Activated T-helper 17 cell treated with anti-CD3 and anti-CD28 coated beads, Interleukin-2, amount 50 U/mL, for 72 hours (primary cell): Measurements from ENCODE around the gene MAP7D3. TPM values are rescaled to one million over a fixed set of nuclear protein-coding genes. Genes with fewer than 3 reads are reported as not detected.
"Not testable (repeated sequence)": the region's sequence is repeated elsewhere in the genome, so short reads cannot be mapped to it uniquely, and the experiment has no call there.

ENCODE experiments used
- ATAC-seq: fragments of 150-1000 bp; cut with Tn5 transposase; replicated peaks from 2 replicates; pipeline ENCODE4 v1.10.0; 2021; ENCODE audit warnings: mild to moderate bottlenecking, moderate library complexity
- H3K27ac Mint-ChIP-seq: one replicate; pipeline ENCODE4 v1.8.0; 2022; ENCODE audit warnings: mixed read lengths
- H3K27me3 Mint-ChIP-seq: one replicate; pipeline ENCODE4 v1.8.0; 2022; ENCODE audit warnings: mixed read lengths
- H3K36me3 Mint-ChIP-seq: one replicate; pipeline ENCODE4 v1.8.0; 2022; ENCODE audit warnings: low read depth, mild to moderate bottlenecking, mixed read lengths
- H3K4me1 Mint-ChIP-seq: one replicate; pipeline ENCODE4 v1.8.0; 2022; ENCODE audit warnings: mixed read lengths
- H3K4me3 Mint-ChIP-seq: one replicate; pipeline ENCODE4 v1.8.0; 2022; ENCODE audit warnings: mild to moderate bottlenecking, mixed read lengths
- H3K9me3 Mint-ChIP-seq: one replicate; pipeline ENCODE4 v1.8.0; 2022; ENCODE audit warnings: mixed read lengths
- total RNA-seq, 2 donors: library from RNA; stranded (reverse); gene quantifications; one replicate each; pipeline ENCODE4 v1.2.3, GENCODE V29; 2022

The MAP7D3 gene, protein sequence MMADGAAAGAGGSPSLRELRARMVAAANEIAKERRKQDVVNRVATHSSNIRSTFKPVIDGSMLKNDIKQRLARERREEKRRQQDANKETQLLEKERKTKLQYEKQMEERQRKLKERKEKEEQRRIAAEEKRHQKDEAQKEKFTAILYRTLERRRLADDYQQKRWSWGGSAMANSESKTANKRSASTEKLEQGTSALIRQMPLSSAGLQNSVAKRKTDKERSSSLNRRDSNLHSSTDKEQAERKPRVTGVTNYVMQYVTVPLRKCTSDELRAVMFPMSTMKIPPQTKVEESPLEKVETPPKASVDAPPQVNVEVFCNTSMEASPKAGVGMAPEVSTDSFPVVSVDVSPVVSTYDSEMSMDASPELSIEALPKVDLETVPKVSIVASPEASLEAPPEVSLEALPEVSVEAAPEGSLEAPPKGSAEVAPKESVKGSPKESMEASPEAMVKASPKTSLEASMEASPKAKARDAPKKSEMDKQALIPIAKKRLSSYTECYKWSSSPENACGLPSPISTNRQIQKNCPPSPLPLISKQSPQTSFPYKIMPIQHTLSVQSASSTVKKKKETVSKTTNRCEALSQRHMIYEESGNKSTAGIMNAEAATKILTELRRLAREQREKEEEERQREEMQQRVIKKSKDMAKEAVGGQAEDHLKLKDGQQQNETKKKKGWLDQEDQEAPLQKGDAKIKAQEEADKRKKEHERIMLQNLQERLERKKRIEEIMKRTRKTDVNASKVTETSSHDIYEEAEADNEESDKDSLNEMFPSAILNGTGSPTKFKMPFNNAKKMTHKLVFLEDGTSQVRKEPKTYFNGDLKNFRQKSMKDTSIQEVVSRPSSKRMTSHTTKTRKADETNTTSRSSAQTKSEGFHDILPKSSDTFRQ
- 10 to 100 TPM; 13.6 to 18.3 TPM for total RNA-seq

DNA sequence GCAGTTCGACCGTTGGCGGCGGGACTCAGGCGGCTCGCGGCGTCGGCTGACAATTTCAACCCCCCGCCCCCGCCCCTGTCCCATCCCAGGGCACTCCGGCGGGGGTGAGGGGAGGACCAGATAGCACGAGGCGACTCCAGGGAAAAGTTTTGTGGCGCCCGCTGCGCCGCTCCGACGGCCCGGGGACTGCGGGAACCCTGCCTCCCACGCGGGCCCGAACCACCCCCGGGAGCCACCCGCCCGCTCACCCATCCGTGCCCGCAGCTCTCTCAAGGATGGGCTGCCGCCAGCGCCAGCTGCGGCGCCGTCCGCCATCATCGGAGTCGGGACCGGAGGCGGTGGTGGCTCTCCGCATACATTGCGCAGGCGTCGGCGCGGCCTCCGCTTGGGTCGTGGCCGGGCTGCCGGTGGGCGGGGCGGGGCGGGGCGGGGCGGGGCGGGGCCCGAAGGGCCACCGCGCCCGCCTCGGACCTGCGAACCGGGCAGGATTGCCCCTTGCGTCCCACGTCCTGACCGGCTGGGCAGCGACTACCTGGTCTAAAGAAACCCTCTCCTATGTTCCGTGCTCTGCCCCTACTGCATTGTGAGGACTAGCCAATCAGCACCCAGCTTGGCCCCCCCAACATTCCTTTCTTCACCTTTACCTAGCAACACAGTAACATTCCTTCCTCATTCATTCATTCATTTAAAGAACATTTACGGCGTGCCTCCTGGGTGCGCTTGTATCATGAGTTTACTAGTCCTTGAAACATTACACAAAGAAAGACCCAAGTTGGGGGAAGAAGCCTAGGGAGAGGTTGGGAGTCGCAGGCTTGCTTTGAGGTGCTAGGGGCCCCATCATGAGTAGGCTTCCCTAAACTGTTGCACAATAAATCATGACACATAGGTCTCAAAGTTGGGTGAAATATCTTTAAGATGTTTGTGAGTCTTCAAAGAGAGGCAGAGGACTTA, at the start of gene MAP7D3:
MAP7D3 (minus strand) TSS at position 360 of the 951 bp plus-strand sequence; CDS start at position 318, 42 bp downstream.
- peak within 1 kb of the TSS; percentile 82 for H3K4me3 Mint-ChIP-seq
- peaks cover 7% of the 10 kb centered on the region for H3K36me3 Mint-ChIP-seq
- peak; percentile 92 for ATAC-seq
- peak within 1 kb of the TSS; percentile 83 for H3K27ac Mint-ChIP-seq
- peaks cover 4% of the 10 kb centered on the region for H3K4me1 Mint-ChIP-seq
- H3K9me3 Mint-ChIP-seq, result no peaks in the 10 kb centered on the region
- no peaks in the 10 kb centered on the region for H3K27me3 Mint-ChIP-seq

GRCh38 chrX:136300721-136301120, 49.5 kb upstream of the MAP7D3 start, which contains the start of gene ADGRG4:
TSS of gene ADGRG4 (plus strand) at chrX:136300963. CDS start at chrX:136308778, 7,815 bp downstream.
- H3K36me3 Mint-ChIP-seq, H3K27me3 Mint-ChIP-seq, H3K27ac Mint-ChIP-seq, H3K9me3 Mint-ChIP-seq, ATAC-seq, H3K4me1 Mint-ChIP-seq, H3K4me3 Mint-ChIP-seq: not testable (repeated sequence)

DNA sequence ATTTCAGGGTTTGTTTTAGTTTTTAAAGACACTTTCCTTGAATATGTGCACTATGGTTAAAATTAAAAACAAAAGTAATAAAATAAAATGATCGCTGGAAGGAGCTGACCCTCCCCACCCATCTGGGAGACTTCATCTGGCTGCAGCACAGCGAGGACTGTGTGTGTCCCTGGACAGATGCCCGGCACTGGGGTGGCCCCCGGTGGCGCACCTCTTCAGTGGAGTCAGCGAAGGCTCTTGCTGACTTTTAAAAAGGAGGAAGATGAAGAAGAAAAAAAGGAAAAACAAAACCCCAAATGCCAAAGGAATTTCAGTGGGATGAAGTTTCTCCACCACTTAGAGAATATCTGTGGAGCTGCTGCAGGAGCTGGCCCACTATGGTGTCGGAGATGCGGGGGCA, 44.2 kb upstream of the MAP7D3 start:
- Mint-ChIP-seq H3K4me1 (no peaks in the 10 kb centered on the region), H3K9me3 (no peaks in the 10 kb centered on the region), H3K27ac (no peak overlapping the region), H3K4me3 (no peak overlapping the region), H3K27me3 (no peaks in the 10 kb centered on the region), H3K36me3 (no peaks in the 10 kb centered on the region)
- ATAC-seq, result no peak

- Mint-ChIP-seq H3K27me3 (no peaks in the 10 kb centered on the region), H3K36me3 (no peaks in the 10 kb centered on the region), H3K4me3 (no peak overlapping the region), H3K4me1 (no peaks in the 10 kb centered on the region), H3K9me3 (no peaks in the 10 kb centered on the region), H3K27ac (no peak overlapping the region)
- ATAC-seq, result no peak
Measured at GRCh38 chrX:136292656-136293055, 41.5 kb upstream of the MAP7D3 start.

GRCh38 chrX:136291824-136292223, 40.6 kb upstream of the MAP7D3 start:
- Mint-ChIP-seq H3K9me3 (no peaks in the 10 kb centered on the region), H3K27me3 (no peaks in the 10 kb centered on the region), H3K4me1 (no peaks in the 10 kb centered on the region), H3K36me3 (no peaks in the 10 kb centered on the region), H3K27ac (no peak overlapping the region), H3K4me3 (no peak overlapping the region)
- no peak for ATAC-seq

- not testable (repeated sequence) for ATAC-seq, H3K4me1 Mint-ChIP-seq, H3K27me3 Mint-ChIP-seq, H3K9me3 Mint-ChIP-seq, H3K4me3 Mint-ChIP-seq, H3K27ac Mint-ChIP-seq, H3K36me3 Mint-ChIP-seq
Measured at GRCh38 chrX:136286375-136286774, 35.2 kb upstream of the MAP7D3 start.

- Mint-ChIP-seq H3K4me1 (no peaks in the 10 kb centered on the region), H3K27ac (no peak overlapping the region), H3K36me3 (no peaks in the 10 kb centered on the region), H3K4me3 (no peak overlapping the region), H3K9me3 (no peaks in the 10 kb centered on the region), H3K27me3 (no peaks in the 10 kb centered on the region)
- no peak for ATAC-seq
Measured at GRCh38 chrX:136275553-136275952, 24.4 kb upstream of the MAP7D3 start.

- no peaks in the 10 kb centered on the region for H3K4me1 Mint-ChIP-seq
- H3K9me3 Mint-ChIP-seq, result no peaks in the 10 kb centered on the region
- ATAC-seq, result no peak
- no peak overlapping the region for H3K4me3 Mint-ChIP-seq
- H3K27ac Mint-ChIP-seq, result no peak overlapping the region
- no peaks in the 10 kb centered on the region for H3K36me3 Mint-ChIP-seq
- no peaks in the 10 kb centered on the region for H3K27me3 Mint-ChIP-seq
Measured at GRCh38 chrX:136273986-136274385, 22.8 kb upstream of the MAP7D3 start.

GRCh38 chrX:136272325-136272724, 21.1 kb upstream of the MAP7D3 start:
- Mint-ChIP-seq H3K9me3 (no peaks in the 10 kb centered on the region), H3K27me3 (no peaks in the 10 kb centered on the region), H3K4me1 (no peaks in the 10 kb centered on the region), H3K27ac (no peak overlapping the region), H3K36me3 (no peaks in the 10 kb centered on the region), H3K4me3 (no peak overlapping the region)
- ATAC-seq, result no peak

DNA sequence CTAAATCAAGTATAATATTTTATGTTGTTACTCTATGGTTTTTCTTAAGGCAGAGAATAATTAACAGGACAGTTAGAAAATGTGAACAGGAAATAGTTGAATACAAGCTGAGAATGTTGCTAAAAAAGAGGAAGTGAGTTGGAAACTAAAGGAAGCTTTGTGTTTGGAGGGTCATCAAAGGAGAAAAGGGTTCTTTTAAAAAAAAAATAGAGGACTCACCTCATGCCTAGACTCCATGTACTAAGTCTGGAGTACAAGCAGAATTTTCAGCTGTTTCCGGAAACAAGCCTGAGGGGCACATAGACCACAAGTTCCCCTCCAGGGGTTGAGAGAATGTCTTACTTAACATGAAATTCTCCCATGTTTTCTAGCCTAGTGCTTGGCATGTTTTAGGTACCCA, 20.1 kb upstream of the MAP7D3 start:
- H3K9me3 Mint-ChIP-seq, result no peaks in the 10 kb centered on the region
- H3K4me3 Mint-ChIP-seq, result no peak overlapping the region
- H3K36me3 Mint-ChIP-seq, result no peaks in the 10 kb centered on the region
- no peak for ATAC-seq
- H3K27me3 Mint-ChIP-seq, result no peaks in the 10 kb centered on the region
- no peaks in the 10 kb centered on the region for H3K4me1 Mint-ChIP-seq
- no peak overlapping the region for H3K27ac Mint-ChIP-seq

- no peaks in the 10 kb centered on the region for H3K9me3 Mint-ChIP-seq
- no peak for ATAC-seq
- no peaks in the 10 kb centered on the region for H3K36me3 Mint-ChIP-seq
- H3K4me1 Mint-ChIP-seq, result no peaks in the 10 kb centered on the region
- H3K27ac Mint-ChIP-seq, result no peak overlapping the region
- no peak overlapping the region for H3K4me3 Mint-ChIP-seq
- no peaks in the 10 kb centered on the region for H3K27me3 Mint-ChIP-seq
Measured at GRCh38 chrX:136269921-136270320, 18.7 kb upstream of the MAP7D3 start.

DNA sequence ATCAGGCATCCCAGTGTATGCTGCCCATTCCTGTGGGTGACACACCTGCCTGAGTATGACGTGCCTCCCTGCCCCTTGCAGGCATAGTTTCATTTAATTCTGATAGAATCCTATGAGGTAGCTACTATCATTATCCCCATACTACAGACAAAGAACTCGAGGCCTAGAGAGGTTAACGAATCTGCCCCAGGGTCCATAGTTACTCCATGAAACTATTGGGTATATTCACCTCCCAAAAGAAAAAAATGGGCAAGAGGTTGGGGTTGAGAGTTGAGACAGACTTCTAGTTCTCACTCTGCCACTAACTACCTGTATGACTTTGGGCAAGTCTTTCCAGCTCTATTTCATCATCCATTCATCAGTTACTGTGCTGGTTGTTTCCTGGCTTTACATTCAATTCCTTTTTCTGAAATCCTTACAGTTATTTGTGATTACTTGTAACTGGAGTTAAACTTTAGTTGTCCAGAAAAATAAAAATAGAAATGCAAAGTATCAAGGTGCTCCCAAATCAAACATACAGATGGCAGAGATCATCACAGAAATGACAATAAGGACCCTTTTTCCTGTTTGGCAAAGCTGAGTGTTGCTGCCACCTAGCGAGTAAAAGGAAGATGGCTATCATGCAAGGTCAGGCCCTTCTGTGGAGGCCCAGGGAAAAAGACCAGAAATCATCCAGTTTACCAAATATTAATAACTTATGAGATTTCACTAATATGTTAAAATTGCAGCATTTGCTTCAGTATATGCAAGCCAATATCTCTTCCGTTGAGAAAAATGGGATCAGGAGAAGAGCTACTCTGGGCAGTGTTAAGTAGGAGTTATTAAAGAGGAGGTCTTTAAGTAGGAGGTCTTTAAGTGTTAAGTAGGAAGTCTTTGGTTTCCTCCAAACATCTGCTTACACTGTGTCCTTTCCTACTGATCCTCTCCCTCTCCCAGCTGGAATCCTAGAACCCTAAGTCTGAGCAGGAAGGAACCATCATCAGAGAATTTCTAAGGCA, 17.1 kb upstream of the MAP7D3 start:
- peak; percentile 43 for ATAC-seq
- Mint-ChIP-seq H3K36me3 (no peaks in the 10 kb centered on the region), H3K27ac (no peak overlapping the region)

GRCh38 chrX:136266828-136267227, 15.6 kb upstream of the MAP7D3 start:
- H3K4me3 Mint-ChIP-seq, result no peak overlapping the region
- no peaks in the 10 kb centered on the region for H3K4me1 Mint-ChIP-seq

More for the DNA sequence above, 17.1 kb upstream of the MAP7D3 start:
- Mint-ChIP-seq H3K4me3 (no peak overlapping the region), H3K9me3 (no peaks in the 10 kb centered on the region), H3K27me3 (no peaks in the 10 kb centered on the region), H3K4me1 (no peaks in the 10 kb centered on the region)

More at GRCh38 chrX:136266828-136267227, 15.6 kb upstream of the MAP7D3 start:
- H3K36me3 Mint-ChIP-seq, result no peaks in the 10 kb centered on the region
- H3K9me3 Mint-ChIP-seq, result no peaks in the 10 kb centered on the region
- no peak overlapping the region for H3K27ac Mint-ChIP-seq
- no peak for ATAC-seq
- H3K27me3 Mint-ChIP-seq, result no peaks in the 10 kb centered on the region
